Measurements from ENCODE around the gene RORC.
"Not testable (repeated sequence)": the region's sequence is repeated elsewhere in the genome, so short reads cannot be mapped to it uniquely, and the experiment has no call there.

The RORC gene

GRCh38 chr1:151855933-151856332 is 24.3 kb upstream of the RORC start:
- DNase-seq (ENCODE audit: low read depth), result no peak
- TF ChIP-seq CTCF (conservative IDR thresholded peaks at IDR 0.05; ENCODE audit: low read depth, low read length), result no peak
- no peak overlapping the region for H3K4me3 ChIP-seq (ENCODE audit: low read depth, low read length)

DNA sequence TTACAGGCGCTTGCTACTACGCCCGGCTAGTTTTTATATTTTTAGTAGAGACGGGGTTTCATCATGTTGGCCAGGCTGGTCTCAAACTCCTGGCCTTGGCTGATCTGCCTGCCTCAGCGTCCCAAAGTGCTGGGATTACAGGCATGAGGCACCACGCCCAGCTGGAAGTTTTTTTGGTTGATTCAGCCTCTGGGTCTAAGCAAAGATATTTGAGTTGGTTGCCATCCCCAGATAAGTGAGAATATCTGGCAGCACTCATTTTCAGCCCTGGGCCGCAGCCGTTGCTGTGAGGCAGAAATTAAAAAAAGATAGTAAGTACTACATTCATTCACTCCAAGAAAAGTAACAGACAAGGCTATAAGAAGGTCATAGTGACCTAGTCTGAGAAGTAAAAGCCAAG is 23.9 kb upstream of the RORC start:
- not testable (repeated sequence) for H3K4me3 ChIP-seq (ENCODE audit: low read depth, low read length); DNase-seq (ENCODE audit: low read depth)

DNA sequence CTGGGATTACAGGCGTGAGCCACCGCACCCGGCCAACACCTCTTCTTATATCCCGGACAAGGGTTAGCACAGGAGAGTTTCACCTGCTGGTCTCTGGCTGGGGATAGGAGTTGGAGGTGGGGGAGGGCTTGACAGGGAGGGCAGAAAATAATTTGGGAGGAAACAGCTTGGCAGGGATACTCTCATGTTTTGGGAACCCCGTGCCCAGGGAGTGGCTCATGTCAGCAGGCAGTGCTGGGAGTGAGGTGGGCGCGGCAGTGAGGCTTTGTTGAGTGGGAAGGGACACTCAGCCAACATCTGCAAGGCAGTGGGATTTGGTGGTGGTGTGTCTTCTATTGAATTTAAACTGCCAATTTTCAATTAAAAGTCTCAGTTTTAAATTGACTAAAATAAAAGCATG is 23.1 kb upstream of the RORC start:
- no peak for TF ChIP-seq CTCF (conservative IDR thresholded peaks at IDR 0.05; ENCODE audit: low read depth, low read length)
- no peak for DNase-seq (ENCODE audit: low read depth)
- no peak overlapping the region for H3K4me3 ChIP-seq (ENCODE audit: low read depth, low read length)

DNA sequence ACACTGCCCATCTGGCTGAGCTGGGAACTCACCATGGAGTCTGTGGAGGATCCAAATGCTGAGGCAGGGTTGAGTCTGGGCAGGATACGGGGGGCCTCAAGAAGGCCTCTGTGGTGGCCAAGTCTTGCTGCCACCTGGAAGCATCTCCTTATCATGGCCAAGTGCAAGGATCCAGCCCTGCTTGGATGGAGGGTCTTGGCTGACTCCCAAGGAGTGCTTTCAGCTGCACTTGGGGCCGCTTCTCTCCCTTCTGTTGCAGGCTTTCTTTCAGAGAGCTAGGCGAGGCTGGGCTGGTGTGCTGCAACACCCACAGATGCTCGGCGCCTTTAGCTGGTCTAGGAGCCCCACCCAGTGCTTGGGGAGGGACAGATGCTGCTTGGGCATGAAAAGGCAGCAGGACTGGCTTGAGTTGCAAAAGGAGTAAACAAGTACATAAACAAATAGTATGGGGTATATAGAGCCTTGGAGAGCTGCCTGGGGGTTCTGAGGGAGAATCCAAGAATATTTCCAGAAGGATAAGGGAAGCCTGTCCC is 21.9 kb upstream of the RORC start, which contains the start of gene THEM5:
TSS of gene THEM5 (minus strand) at position 302 of the 533 bp plus-strand sequence. CDS start at position 155, 147 bp downstream.
- H3K4me3 ChIP-seq (ENCODE audit: low read depth, low read length), result no peak within 1 kb of the TSS
- no peak for TF ChIP-seq CTCF (conservative IDR thresholded peaks at IDR 0.05; ENCODE audit: low read depth, low read length)
- DNase-seq (ENCODE audit: low read depth), result no peak

DNA sequence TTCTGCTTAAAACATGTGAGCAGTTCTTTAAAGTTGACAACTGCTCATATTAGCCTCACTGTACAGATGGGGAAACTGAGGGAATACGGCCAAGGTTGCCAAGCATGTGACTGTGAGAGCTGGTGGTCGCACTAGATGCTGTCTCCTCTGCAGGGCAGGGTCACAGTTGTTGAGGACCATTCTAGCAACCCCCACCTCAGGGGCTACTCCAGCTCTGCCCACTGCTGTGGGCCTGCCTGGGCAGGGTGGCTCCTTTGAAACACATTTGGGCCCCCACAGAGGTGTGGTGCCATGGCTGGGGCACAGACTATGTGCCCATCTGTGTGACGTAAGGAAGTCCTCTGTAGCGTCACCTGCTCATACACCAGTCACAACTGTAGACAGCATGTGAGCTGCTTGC is 21.1 kb upstream of the RORC start:
- no peak for DNase-seq (ENCODE audit: low read depth)
- H3K4me3 ChIP-seq (ENCODE audit: low read depth, low read length), result no peak overlapping the region
- TF ChIP-seq CTCF (conservative IDR thresholded peaks at IDR 0.05; ENCODE audit: low read depth, low read length), result no peak

- no peak overlapping the region for H3K4me3 ChIP-seq (ENCODE audit: low read depth, low read length)
- no peak for TF ChIP-seq CTCF (conservative IDR thresholded peaks at IDR 0.05; ENCODE audit: low read depth, low read length)
- no peak for DNase-seq (ENCODE audit: low read depth)
Measured at GRCh38 chr1:151851886-151852285, 20.3 kb upstream of the RORC start.

GRCh38 chr1:151849871-151850270 is 18.3 kb upstream of the RORC start:
- no peak for DNase-seq (ENCODE audit: low read depth)

More at GRCh38 chr1:151849871-151850270, 18.3 kb upstream of the RORC start:
- H3K4me3 ChIP-seq (ENCODE audit: low read depth, low read length), result no peak overlapping the region
- TF ChIP-seq CTCF (conservative IDR thresholded peaks at IDR 0.05; ENCODE audit: low read depth, low read length), result no peak

Measured in choroid plexus epithelial cell (primary cell).